Umbilical cord (tissue), 2 donors: ENCODE results near the gene SRI. TPM values are rescaled to one million over a fixed set of nuclear protein-coding genes. Genes with fewer than 3 reads are reported as not detected.
"Not testable (repeated sequence)": the region's sequence is repeated elsewhere in the genome, so short reads cannot be mapped to it uniquely, and the experiment has no call there.

ENCODE experiments used
- DNase-seq: peaks from one replicate; pipeline ENCODE4 v3.0.0-alpha.2; 2015; ENCODE audit warnings: low spot score
- total RNA-seq: library from RNA; depleted of rRNA; stranded (reverse); fragments of >200 nt; gene quantifications from one replicate; pipeline ENCODE4 v1.2.3, GENCODE V29; 2014; ENCODE audit warnings: low replicate concordance; ENCODE audit not compliant: insufficient read depth

The SRI gene, protein sequence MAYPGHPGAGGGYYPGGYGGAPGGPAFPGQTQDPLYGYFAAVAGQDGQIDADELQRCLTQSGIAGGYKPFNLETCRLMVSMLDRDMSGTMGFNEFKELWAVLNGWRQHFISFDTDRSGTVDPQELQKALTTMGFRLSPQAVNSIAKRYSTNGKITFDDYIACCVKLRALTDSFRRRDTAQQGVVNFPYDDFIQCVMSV
- total RNA-seq = 50.8 TPM

DNA sequence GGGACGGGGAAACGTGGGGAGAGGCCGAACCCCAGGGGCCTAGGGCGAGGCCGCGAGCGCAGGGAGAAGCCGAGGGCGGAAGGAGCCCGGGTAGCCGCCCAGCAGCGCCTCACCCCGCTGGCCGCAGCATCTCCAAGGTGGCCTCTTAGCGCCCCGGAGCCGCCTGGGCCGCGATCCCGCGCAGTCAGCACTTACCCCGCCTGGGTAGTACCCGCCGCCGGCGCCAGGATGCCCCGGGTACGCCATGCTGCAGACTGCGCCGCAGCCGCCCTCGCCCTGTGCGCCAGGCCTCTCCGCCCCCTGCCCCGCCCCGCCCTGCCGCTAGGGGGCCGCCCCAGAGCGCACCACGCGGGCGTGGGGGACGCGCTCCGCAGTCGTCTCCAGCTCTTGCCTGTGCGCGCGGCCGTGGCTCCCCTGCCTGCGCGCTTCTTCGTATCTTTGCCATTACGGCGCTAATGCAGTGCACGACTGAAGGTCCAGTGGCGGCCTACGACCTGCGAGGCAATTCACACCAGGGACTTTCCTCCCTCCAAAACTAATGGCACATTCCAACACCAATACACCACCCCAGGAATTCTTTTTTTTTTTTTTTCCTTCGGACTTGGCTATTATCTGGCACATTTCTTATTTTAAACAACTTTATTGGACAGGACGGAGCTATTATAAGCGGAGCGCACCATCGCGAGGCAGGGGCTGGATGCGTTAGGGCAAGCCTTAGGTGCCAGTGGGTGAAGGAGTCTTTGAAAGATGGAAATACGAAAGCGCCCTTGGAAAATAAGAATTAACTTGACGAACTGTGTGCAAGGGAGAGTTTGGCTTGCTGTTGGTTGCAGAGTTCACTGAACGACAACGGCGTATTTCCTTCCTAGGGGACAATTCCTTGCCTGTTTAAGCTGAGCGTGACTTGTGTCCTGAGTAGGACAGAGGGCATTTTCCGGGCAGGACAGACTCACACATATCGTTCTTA lies at the start of gene SRI:
Gene SRI, minus strand, starts transcription at position 258 of the 967 bp plus-strand sequence. Its CDS starts 12 bp downstream, at position 246.
- DNase-seq = peak; percentile 87

DNA sequence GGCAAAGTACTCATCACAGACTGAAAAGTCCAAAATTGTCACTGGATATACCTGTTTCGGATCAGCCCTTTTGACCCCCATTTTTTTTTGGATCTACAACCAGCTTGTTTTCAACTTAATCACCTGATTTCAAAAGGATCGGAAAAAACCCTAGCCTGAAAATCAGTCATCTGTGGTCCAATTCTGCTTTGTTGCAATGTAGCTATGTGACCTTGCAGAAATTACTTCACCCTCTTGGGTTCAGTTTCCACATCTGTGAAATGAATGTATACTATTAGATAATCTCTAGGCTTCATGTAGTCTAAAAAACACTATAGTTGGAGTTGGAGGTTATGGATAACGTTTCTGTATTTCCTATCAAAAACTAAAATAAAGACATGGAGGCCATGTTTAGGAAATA lies 49.7 kb upstream of the SRI start:
- no peak for DNase-seq

DNA sequence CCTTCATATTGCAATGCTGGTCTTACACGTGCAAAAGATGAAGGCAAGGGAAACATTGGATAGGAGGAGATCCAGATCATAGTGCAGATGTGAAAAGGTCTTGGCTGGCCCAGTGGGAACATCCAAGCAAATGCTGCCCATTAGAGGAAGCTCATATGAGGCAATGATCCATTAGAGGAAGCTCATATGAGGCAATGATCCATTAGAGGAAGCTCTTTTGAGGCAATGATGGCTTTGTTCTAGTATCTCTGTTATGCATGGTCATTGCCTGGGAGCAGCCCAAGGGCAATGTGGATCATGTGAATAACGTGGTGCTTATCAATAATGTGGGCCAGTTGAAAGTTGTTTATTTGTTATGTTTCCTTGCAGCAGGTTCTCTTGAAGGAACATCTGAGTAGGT lies 49.0 kb upstream of the SRI start:
- DNase-seq = no peak

GRCh38 chr7:88268051-88268450 lies 48.2 kb upstream of the SRI start:
- no peak for DNase-seq

- DNase-seq = no peak
Observed at GRCh38 chr7:88267421-88267820, 47.6 kb upstream of the SRI start.

DNA sequence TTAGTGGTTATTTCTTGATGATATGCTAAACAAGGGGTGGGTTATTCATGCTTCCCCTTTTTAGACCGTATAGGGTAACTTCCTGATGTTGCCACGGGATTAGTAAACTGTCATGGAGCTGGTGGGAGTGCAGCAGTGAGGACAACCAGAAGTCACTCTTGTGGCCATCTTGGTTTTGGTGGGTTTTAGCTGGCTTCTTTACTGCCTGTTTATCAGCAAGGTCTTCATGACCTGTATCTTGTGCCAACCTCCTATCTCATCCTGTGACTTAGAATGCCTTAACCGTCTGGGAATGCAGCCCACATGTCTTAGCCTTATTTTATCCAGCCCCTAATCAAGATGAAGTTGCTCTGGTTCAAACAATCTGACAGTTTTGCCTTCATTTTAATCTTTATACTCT lies 45.1 kb upstream of the SRI start:
- peak; percentile 62 for DNase-seq

DNA sequence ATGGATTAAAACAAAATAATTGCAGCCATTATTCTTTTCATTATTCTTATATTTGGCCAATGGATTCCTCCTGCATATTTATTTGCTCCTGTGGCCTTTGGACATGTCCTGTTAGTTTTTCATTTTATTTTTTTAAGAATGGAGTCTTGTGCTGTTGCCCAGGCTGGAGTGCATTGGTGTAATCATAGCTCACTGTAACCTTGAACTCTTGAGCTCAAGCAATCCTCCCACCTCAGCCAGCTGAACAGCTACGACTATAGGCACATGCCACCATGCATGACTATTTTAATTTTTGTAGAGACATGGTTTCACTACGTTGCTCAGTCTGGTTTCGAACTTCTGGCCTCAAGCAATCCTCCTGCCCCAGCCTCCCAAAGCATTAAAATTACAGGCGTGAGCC lies 42.7 kb upstream of the SRI start:
- DNase-seq = no peak

GRCh38 chr7:88260719-88261118 lies 40.9 kb upstream of the SRI start:
- DNase-seq = no peak

GRCh38 chr7:88259656-88260380 lies 40.0 kb upstream of the SRI start:
- no peak for DNase-seq

DNA sequence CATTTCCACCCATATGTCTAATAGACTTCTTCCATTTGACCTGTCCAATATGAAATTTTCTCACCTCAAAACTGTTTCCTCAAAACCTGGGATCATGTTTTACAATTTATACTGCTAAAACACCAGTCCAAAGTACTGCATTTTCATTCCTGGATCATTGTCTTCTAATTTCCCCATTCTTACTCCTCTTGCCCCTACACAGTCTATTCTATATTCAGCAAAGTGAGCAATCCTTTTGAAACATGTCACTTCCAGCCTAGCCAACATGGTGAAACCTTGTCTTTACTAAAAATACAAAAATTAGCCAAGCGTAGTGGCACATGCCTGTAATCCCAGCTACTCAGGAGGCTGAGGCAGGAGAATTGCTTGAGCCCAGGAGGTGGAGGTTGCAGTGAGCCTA lies 38.5 kb upstream of the SRI start:
- not testable (repeated sequence) for DNase-seq

GRCh38 chr7:88256906-88257305 lies 37.1 kb upstream of the SRI start:
- no peak for DNase-seq

GRCh38 chr7:88254721-88255424 lies 35.0 kb upstream of the SRI start:
- DNase-seq = no peak

DNA sequence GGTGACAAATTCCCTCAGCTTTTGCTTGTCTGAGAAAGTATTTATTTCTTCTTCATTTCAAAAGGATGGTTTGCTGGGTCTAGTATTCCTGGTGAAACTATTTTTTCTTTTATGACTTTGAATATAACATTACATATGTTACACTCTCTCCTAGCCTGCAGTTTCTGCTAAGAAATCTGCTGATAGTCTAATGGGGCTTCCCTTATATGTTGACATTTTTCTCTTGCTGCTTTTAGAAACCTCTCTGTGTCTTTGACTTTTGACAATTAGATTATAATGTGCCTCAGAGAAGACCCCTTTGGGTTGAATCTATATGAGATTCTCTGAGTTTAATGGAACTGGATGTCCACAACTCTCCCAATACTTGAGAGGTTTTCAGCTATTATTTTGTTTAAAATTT lies 33.8 kb upstream of the SRI start:
- no peak for DNase-seq

DNA sequence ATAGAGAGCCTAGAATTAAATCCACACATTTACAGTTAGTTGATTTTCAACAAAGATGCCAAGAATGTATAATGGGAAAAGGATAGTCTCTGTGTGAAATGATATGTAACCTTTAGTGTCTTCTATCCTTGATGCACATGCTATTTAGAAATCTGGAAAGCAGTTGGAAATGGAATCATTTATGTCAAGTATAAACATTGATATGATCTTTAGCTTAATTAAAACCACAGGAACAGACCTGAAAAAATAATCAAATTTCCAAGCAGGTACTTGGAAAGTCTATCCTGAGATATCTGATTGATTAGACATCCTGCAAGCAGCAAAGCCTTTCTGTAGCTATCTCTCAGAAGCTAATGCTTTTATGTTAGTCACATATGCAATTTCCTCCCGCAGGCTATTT lies 24.4 kb upstream of the SRI start:
- no peak for DNase-seq

DNA sequence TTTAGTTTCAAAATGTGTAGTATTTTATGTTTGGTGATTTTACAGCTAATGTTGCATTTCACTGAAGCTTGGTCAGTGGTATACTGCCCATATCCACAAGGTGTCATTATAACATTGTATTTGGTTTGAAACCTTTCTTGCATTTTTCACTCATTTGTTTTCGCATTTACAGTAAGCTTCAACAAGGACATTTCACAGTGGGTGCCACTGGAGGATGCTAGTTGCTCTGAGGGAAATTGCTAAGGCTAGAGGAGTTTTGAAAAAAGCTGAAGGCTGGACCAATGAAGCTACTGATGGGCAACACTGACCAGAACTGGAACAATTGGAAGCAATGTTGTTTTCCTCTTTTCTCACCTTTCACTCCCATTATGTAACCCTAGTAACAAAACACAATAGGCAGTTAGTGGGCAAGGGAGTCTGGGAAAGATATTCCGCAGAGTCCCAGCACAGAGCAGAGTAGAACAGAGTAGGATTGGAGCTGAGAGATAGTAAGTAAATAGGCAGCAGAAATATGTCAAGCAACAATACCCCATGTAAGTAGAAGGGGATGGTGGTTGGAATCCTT lies 23.6 kb upstream of the SRI start:
- peak; percentile 74 for DNase-seq

- DNase-seq = no peak
Observed at GRCh38 chr7:88239852-88240251, 20.0 kb upstream of the SRI start.

DNA sequence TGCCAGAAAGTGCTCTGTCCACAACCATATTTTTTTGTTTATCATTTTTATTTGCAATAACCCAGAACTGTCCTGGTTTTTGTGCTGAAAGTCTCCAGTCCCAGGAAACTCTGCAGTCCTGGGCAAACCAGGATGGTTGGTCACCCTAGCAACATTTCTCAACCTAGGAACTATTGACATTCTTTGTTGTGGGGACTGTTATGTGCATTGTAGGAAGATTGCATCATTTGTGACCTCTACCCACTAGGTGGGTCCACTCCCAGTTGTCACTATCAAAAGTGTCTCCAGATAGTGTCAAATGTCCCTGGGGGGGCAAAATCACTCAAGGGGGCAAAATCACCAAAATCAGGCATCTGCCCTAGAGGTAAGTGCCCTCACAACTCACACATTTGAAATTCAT lies 14.0 kb upstream of the SRI start:
- DNase-seq = no peak

DNA sequence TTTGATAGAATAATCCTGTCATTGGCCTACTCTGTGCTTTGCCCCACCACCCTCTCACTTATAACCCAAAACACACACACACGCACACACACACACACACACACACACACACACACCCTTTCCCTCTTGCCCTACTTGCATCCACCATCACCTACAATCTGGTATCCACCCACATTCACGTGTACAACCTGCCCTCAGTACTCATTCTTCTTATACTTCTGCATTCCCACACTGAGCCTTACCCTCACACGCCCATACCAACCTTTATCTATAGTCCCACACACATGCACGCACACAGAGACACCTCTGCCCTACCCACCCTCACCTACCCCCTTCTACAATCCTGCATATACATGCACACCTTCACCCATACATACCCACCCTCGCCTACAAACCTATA lies 10.8 kb upstream of the SRI start:
- no peak for DNase-seq

DNA sequence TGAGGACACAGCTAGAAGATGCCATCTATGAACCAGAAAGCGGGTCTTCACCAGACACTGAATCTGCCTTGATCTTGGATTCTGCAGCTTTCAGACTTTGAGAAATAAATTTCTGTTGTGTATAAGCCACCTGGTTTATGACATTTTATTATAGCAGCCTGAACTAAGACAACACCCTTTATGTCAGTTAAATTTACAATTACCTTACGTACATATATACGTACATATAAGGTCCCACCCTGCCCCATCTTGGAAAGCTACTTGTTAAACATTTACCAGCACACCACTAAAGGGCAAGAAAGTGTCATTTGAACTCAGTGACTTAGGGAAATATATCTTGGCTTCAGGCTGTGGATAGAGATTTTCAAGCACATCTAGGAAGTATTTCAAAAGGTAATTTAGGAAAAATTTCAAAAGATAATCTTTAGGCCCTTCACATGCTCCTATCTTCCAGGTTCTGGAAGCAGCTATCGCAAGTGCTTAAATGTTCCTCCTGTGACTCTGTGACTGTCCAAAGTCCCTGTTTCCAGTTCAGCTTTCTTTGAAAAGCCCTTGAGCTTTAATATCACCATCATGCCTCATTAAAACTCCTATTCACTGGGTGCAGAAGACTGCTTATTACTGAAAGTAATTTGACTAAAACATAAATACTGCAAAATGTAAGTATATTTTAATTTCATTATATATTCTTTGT lies 9.6 kb upstream of the SRI start:
- no peak for DNase-seq

DNA sequence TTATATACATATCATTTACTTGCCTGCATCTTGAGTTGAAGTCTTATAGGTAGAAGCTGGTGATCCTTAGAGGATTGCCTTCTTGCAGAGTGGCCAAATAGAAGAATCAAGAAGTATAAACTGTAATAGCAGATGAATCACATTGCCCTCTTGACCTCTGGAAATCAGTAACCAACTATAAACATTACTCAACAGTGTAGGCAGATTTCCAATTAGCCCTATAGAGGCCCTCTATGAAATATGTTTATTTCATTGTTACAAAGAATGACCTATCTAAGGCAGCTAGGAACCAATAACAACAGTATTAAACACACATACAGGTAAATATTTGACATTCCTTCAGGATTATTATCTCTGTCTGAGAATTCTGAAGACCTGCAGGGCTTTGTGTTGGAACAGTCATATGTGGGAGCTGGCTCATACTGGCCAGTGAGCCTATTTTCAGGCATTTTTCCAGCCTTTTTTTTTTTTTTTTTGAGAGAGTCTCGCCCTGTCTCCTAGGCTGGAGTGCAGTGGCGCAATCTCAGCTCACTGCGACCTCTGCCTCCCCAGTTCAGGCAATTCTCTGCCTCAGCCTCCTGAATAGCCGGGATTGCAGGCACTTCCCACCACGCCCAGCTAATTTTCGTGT lies 7.2 kb upstream of the SRI start:
- DNase-seq = peak; percentile 8
